Psoas muscle (tissue), 8 donors: ENCODE data around the gene AAGAB. TPM values are rescaled to one million over a fixed set of nuclear protein-coding genes. Genes with fewer than 3 reads are reported as not detected.
A peak's percentile ranks its signal among the peaks of the same experiment; 100 is the strongest.

Experiments used
- ATAC-seq, 4 donors: fragments of 200-7000 bp; cut with Tn5 transposase; one replicate each; pipeline ENCODE4 v1.9.1; 2020; ENCODE audit warnings: moderate library complexity in 3 of 4, mild to moderate bottlenecking in 2 of 4
- DNase-seq, 2 donors: peaks; one replicate each; pipeline ENCODE4 v3.0.0-alpha.2; 2020
- H3K27ac ChIP-seq: fragments of 200-600 bp; one replicate; pipeline ENCODE4 v1.8.0; 2022
- H3K27me3 ChIP-seq, 3 donors: fragments of 200-600 bp in 1 of 3; one replicate each; pipeline versions ENCODE4 v1.6.1 to v1.8.0; 2013 to 2022; ENCODE audit warnings: low read length in 2 of 3, mild to moderate bottlenecking in 2 of 3, moderate library complexity in 1 of 3; ENCODE audit not compliant: insufficient read depth in 3 of 3
- H3K36me3 ChIP-seq, 2 donors: fragments of 200-600 bp in 1 of 2; one replicate each; pipeline versions ENCODE4 v1.6.1 to v1.8.0; 2013 to 2022; ENCODE audit warnings: low read depth in 1 of 2, mild to moderate bottlenecking in 1 of 2, moderate library complexity in 1 of 2; ENCODE audit not compliant: insufficient read depth in 1 of 2
- H3K4me1 ChIP-seq: fragments of 200-600 bp; one replicate; pipeline ENCODE4 v1.8.0; 2022
- H3K4me3 ChIP-seq: fragments of 200-600 bp; one replicate; pipeline ENCODE4 v1.8.0; 2022; ENCODE audit warnings: mild to moderate bottlenecking
- H3K9me3 ChIP-seq: fragments of 200-600 bp; one replicate; pipeline ENCODE4 v1.8.0; 2022
- CTCF ChIP-seq: fragments of 200-600 bp; IDR thresholded peaks from one replicate; pipeline ENCODE4 v1.8.0; 2022; ENCODE audit warnings: antibody characterized with exemption
- WGBS, 3 donors: extraction: QIAGEN DNeasy Blood & Tissue Kit; methylation state at CpG; one replicate each; pipeline versions ENCODE4 v1.1.6 to v1.1.7; 2013; 5-methylcytosine and 5-hydroxymethylcytosine counted together
- intact Hi-C, 2 donors: fragments of 100-400 bp; cut with DNase I; formaldehyde crosslinking; loops; one replicate each; pipeline versions ENCODE4 v1.11.0 to v1.14.2; 2022
- polyA plus RNA-seq, 3 donors: library from polyadenylated mRNA; stranded (reverse); fragments of 200-250 nt; gene quantifications; one replicate each; pipeline ENCODE4 v1.2.3, GENCODE V29; 2013
- total RNA-seq, 4 donors: library from RNA; stranded (reverse); fragmentation: NEBNext Ultra II Directional in 2 of 4; extraction: Animal tissue kit (Norgen Biotek cat#: 25700) in 2 of 4; gene quantifications; one replicate each; pipeline versions ENCODE4 v1.2.1 to v1.2.4, GENCODE V29; 2021 to 2023
- donor health status: healthy with polysubstance abuse.
- donor health status: DM: no; HTN: no; CAD: no; lungs with moderate emphysema.
- donor health status: Bipolar disorder and iron deficiency.
- donor health status: healthy.
- donor health status: DM: yes; HTN: yes; CAD: no.
- donor health status: DM: no; HTN: no; CAD: no.
- donor health status: DM: no; HTN: no; CAD: no.
- donor health status: DM: yes; HTN: yes; CAD: no.

The AAGAB gene
- total and polyA plus RNA-seq, 7 donors = 19.0 to 46.1 (median 42.1) TPM

- 42 to 50% (median 44%) methylated on average over 8 of the region's 8 CpGs for WGBS, 3 donors
- intact Hi-C loops = loop anchor here (1.0 to 5.0 kb wide), 3 partner anchors 61 to 121 kb away; partner anchors contain the start of gene SMAD3 (in 2 of the 2)
- H3K4me1 ChIP-seq = peaks cover 97% of the 10 kb centered on the region
These were observed 65.8 kb downstream of the AAGAB start for GRCh38 chr15:67188551-67189218.

GRCh38 chr15:67187351-67187854 lies 67.1 kb downstream of the AAGAB start:
- DNase-seq = peak in 1 of 2 donors; percentile 63
- TF ChIP-seq CTCF = no peak
- H3K4me1 ChIP-seq = peaks cover 90% of the 10 kb centered on the region
- H3K4me3 ChIP-seq = no peak overlapping the region
- no peaks in the 10 kb centered on the region for H3K9me3 ChIP-seq
- peak overlapping the region; percentile 90 for H3K27ac ChIP-seq
- intact Hi-C loops = loop anchor here (5.0 kb wide), 2 partner anchors 60 to 120 kb away; partner anchors contain the start of gene SMAD3 (in 2 of the 2)
- peaks cover 0 to 59% of the 10 kb centered on the region in 2 donors for H3K36me3 ChIP-seq
- WGBS, 3 donors = 63 to 74% (median 69%) methylated on average over 12 of the region's 12 CpGs
- no peaks in the 10 kb centered on the region for H3K27me3 ChIP-seq
- peak in 1 of 4 donors; percentile 7 for ATAC-seq

More at GRCh38 chr15:67188551-67189218, 65.8 kb downstream of the AAGAB start:
- no peak for TF ChIP-seq CTCF
- Histone ChIP-seq H3K9me3 (no peaks in the 10 kb centered on the region), H3K4me3 (no peak overlapping the region), H3K27me3 (no peaks in the 10 kb centered on the region), H3K36me3 (peaks cover 0 to 62% of the 10 kb centered on the region in 2 donors), H3K27ac (peak overlapping the region; percentile 90)
- DNase-seq (peak in 1 of 2 donors; percentile 64), ATAC-seq (no peak)

DNA sequence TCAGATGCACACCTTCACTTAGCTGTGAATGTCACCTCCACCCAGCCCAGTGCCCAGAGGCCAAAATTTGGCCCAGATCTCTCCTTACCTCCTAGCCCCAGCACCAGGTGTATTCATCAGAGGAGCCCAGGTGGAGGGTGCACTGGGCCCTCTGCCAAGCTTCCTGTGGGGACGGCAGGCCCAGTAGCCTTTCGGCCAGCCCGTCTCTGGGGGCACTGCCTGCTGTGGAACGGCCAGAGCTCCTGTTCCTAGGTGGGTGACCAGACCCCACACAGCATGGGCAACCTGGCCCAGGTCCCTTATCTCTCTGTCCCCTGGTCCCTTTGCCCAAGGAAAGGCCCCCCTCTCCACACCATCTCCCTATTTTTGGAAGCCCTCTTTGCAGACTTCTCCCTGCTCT lies 67.8 kb downstream of the AAGAB start:
- H3K36me3 ChIP-seq = peaks cover 0 to 61% of the 10 kb centered on the region in 2 donors
- intact Hi-C loops = loop anchor here (5.0 kb wide), 2 partner anchors 59 to 119 kb away; partner anchors contain the start of gene SMAD3 (in 2 of the 2)
- no peak for ATAC-seq
- 22 to 36% (median 25%) methylated on average over 4 of the region's 4 CpGs for WGBS, 3 donors
- H3K27ac ChIP-seq = peak overlapping the region; percentile 90
- H3K4me3 ChIP-seq = no peak overlapping the region
- DNase-seq = peak in 1 of 2 donors; percentile 72
- no peak for TF ChIP-seq CTCF
- no peaks in the 10 kb centered on the region for H3K9me3 ChIP-seq
- peaks cover 83% of the 10 kb centered on the region for H3K4me1 ChIP-seq
- H3K27me3 ChIP-seq = no peaks in the 10 kb centered on the region

DNA sequence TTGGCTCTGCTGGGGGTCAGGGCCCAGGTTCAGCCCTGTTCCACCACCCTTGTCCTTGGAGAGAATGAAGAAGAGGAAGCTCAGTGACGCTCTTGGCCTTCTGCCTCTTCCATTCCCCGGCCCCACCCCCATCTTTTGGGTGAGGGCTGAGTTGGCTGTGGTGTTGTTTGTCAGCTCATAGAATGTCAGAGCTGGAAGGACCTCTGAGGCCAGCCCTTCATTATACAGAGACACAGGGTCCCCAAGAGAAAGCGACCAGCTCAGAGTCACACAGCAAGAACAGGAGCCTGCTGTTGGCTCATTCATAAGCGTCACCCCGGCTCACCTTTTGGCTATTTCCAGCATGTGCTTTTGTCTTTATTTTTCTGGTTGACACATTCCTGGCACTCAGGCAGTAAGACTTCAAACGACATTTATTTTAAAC lies 68.2 kb downstream of the AAGAB start:
- DNase-seq = peak; percentile 79 to 88
- H3K4me3 ChIP-seq = no peak overlapping the region
- TF ChIP-seq CTCF = no peak
- H3K27me3 ChIP-seq = no peaks in the 10 kb centered on the region
- H3K27ac ChIP-seq = peak overlapping the region; percentile 90
- 4 to 10% (median 10%) methylated on average over 6 of the region's 6 CpGs for WGBS, 3 donors
- H3K4me1 ChIP-seq = peaks cover 79% of the 10 kb centered on the region
- intact Hi-C loops = loop anchor here (5.0 kb wide), 2 partner anchors 59 to 119 kb away; partner anchors contain the start of gene SMAD3 (in 2 of the 2)
- H3K36me3 ChIP-seq = peaks cover 0 to 61% of the 10 kb centered on the region in 2 donors
- peak; percentile 52 to 69 (median 61) for ATAC-seq
- H3K9me3 ChIP-seq = no peaks in the 10 kb centered on the region
